Fibroblast of villous mesenchyme (primary cell): Measurements from ENCODE around the gene LPAR1. TPM values are rescaled to one million over a fixed set of nuclear protein-coding genes. Genes with fewer than 3 reads are reported as not detected.

Experiments
- DNase-seq: peaks from one replicate; pipeline ENCODE4 v3.0.0-alpha.2; 2010; ENCODE audit warnings: low read depth
- H3K4me3 ChIP-seq: 2 replicates; pipeline ENCODE4 v1.5.1; 2011; ENCODE audit warnings: low read depth, mild to moderate bottlenecking, low read length
- CTCF ChIP-seq: IDR thresholded peaks from 2 replicates; pipeline ENCODE4 v1.5.1; 2012; ENCODE audit warnings: low read depth, mild to moderate bottlenecking, low read length; ENCODE audit not compliant: insufficient read depth
- total RNA-seq: library from RNA; depleted of rRNA; stranded (reverse); fragments of >200 nt; gene quantifications from 2 replicates; pipeline ENCODE4 v1.2.3, GENCODE V29; 2012

LPAR1 gene
- total RNA-seq, 1 donor, result 108 TPM

GRCh38 chr9:110952540-110952859 lies 85.8 kb downstream of the LPAR1 start:
- DNase-seq, result no peak
- H3K4me3 ChIP-seq, result no peak overlapping the region
- TF ChIP-seq CTCF, result no peak

DNA sequence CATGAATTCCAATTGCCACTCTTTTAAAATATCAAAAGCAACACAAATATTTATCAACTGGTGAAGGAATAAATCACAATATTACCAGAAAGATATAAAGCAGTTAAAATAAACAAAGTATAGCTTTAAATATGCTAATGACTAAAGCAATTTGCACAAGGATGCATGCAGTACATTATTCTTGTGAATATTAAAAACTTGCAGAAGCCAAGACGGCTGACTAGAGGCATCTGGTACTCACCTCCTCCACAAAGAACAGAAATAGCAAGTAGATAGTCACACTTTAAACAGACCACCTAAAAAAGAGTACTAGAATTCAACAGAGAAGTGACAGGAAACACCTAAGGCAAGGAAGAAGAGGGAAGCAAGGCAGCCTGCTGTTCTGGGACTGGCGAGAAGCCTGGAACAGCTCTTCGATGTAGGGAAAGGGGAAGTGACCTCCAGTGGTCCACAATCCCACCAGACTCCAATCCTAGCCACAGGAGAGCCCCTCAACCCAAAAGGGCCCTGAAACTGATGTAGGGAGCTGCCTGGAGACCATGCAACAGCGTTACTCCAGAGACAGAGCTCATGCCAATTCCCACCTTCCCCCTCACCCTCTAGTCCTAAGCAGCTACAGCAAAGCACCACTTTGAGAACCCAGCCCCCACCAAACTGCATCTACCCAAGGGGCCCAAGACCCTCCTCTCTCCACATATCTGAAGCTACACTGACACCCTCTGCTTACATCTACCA lies 86.3 kb downstream of the LPAR1 start:
- H3K4me3 ChIP-seq, result no peak overlapping the region
- TF ChIP-seq CTCF, result no peak
- no peak for DNase-seq

DNA sequence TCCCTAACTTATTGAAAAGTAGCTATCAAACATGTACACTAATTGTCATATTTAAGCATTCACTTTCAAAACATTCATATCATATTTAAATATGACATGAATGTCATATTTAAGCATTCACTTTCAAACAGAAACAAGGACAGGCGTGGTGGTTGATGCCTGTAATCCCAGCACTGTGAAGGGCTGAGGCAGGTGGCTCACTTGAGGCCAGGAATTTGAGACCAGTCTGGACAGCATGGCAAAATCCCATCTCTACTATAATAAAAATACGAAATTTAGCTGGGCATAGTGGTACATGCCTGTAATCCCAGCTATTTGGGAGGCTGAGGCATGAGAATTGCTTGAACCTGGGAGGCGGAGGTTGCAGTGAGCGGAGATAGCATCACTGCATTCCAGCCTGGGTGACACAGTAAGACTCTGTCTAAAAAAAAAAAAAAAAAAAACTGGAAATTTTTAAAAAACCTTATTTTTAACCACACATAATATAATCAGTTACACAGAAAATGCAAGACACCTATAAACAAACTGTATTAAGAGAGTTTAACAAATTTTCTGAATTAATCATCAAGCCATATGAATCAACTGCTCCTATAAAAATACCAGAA lies 88.1 kb downstream of the LPAR1 start:
- no peak for DNase-seq
- TF ChIP-seq CTCF, result no peak

DNA sequence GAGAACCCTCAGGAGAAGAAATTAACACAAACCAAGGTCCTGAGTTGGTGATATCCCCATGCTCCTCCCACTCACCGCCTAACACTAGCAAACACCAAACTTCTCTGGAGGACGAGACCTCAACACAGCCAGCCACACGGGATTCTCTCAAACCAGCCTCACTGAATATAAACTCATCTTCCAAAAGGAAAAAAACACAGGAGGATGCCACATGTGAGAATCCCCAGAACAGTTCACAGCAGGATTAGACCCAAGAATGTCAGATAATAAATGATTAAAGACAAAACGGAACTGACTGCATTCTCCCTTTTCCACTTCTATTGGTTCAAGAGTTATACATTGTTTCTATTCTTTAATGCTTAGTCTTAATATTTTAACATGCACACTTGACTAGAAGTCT lies 89.2 kb downstream of the LPAR1 start:
- no peak for TF ChIP-seq CTCF
- no peak overlapping the region for H3K4me3 ChIP-seq
- no peak for DNase-seq

More for the DNA sequence above, 88.1 kb downstream of the LPAR1 start:
- H3K4me3 ChIP-seq, result no peak overlapping the region

GRCh38 chr9:110947491-110948044 lies 90.7 kb downstream of the LPAR1 start:
- no peak for TF ChIP-seq CTCF
- DNase-seq, result no peak
- H3K4me3 ChIP-seq, result no peak overlapping the region

GRCh38 chr9:110942522-110942921 lies 95.7 kb downstream of the LPAR1 start:
- no peak for TF ChIP-seq CTCF

More at GRCh38 chr9:110942522-110942921, 95.7 kb downstream of the LPAR1 start:
- DNase-seq, result peak; percentile 56
- H3K4me3 ChIP-seq, result no peak overlapping the region
